ENCODE data around the gene SETD6. TPM values are rescaled to one million over a fixed set of nuclear protein-coding genes. Genes with fewer than 3 reads are reported as not detected.

The SETD6 gene
- total and polyA plus RNA-seq, 2 donors, result 8.5 to 14.5 TPM

- peaks cover 9 to 82% of the 10 kb centered on the region in 2 donors for H3K27me3 ChIP-seq (ENCODE audit: control insufficient read depth in 2 of 2, insufficient read depth in 1 of 2, low read length in 1 of 2)
- H3K4me3 ChIP-seq (ENCODE audit: low read length in 2 of 2), result no peak overlapping the region
- H3K4me1 ChIP-seq (ENCODE audit: control insufficient read depth in 2 of 2, insufficient read depth in 2 of 2, low read length in 2 of 2), result peaks cover 0 to 27% of the 10 kb centered on the region in 2 donors
- peaks cover 0 to 4% of the 10 kb centered on the region in 2 donors for H3K9me3 ChIP-seq (ENCODE audit: control insufficient read depth in 2 of 2, insufficient read depth in 1 of 2, low read length in 1 of 2)
- 88% methylated on average over 9 of the region's 9 CpGs for WGBS
- H3K27ac ChIP-seq (ENCODE audit: low read depth in 1 of 2, low read length in 1 of 2), result no peak overlapping the region
- DNase-seq (ENCODE audit: low read depth in 6 of 9, low spot score in 9 of 9), result no peak
- no peaks in the 10 kb centered on the region for H3K36me3 ChIP-seq (ENCODE audit: control insufficient read depth in 2 of 2, insufficient read depth in 2 of 2, low read length in 1 of 2)
Measured at GRCh38 chr16:58498341-58499091, 16.8 kb upstream of the SETD6 start.

GRCh38 chr16:58499092-58499511, 16.2 kb upstream of the SETD6 start:
- WGBS, result 93% methylated on average over 10 of the region's 10 CpGs
- peaks cover 0 to 27% of the 10 kb centered on the region in 2 donors for H3K4me1 ChIP-seq (ENCODE audit: control insufficient read depth in 2 of 2, insufficient read depth in 2 of 2, low read length in 2 of 2)
- no peak for DNase-seq (ENCODE audit: low read depth in 6 of 9, low spot score in 9 of 9)
- no peak overlapping the region for H3K27ac ChIP-seq (ENCODE audit: low read depth in 1 of 2, low read length in 1 of 2)
- H3K27me3 ChIP-seq (ENCODE audit: control insufficient read depth in 2 of 2, insufficient read depth in 1 of 2, low read length in 1 of 2), result peaks cover 9 to 77% of the 10 kb centered on the region in 2 donors
- peaks cover 0 to 4% of the 10 kb centered on the region in 2 donors for H3K9me3 ChIP-seq (ENCODE audit: control insufficient read depth in 2 of 2, insufficient read depth in 1 of 2, low read length in 1 of 2)
- no peaks in the 10 kb centered on the region for H3K36me3 ChIP-seq (ENCODE audit: control insufficient read depth in 2 of 2, insufficient read depth in 2 of 2, low read length in 1 of 2)
- H3K4me3 ChIP-seq (ENCODE audit: low read length in 2 of 2), result no peak overlapping the region

- peak in 5 of 9 donors; percentile 49 to 85 (median 65) for DNase-seq (ENCODE audit: low read depth in 6 of 9, low spot score in 9 of 9)
- H3K27me3 ChIP-seq (ENCODE audit: control insufficient read depth in 2 of 2, insufficient read depth in 1 of 2, low read length in 1 of 2), result peaks cover 9 to 72% of the 10 kb centered on the region in 2 donors
- H3K36me3 ChIP-seq (ENCODE audit: control insufficient read depth in 2 of 2, insufficient read depth in 2 of 2, low read length in 1 of 2), result no peaks in the 10 kb centered on the region
- H3K27ac ChIP-seq (ENCODE audit: low read depth in 1 of 2, low read length in 1 of 2), result no peak within 1 kb of the TSS
- WGBS, result 44% methylated on average over 24 of the region's 24 CpGs
- H3K4me1 ChIP-seq (ENCODE audit: control insufficient read depth in 2 of 2, insufficient read depth in 2 of 2, low read length in 2 of 2), result peaks cover 0 to 27% of the 10 kb centered on the region in 2 donors
- H3K4me3 ChIP-seq (ENCODE audit: low read length in 2 of 2), result peak within 1 kb of the TSS; percentile 39 to 46
- peaks cover 0 to 4% of the 10 kb centered on the region in 2 donors for H3K9me3 ChIP-seq (ENCODE audit: control insufficient read depth in 2 of 2, insufficient read depth in 1 of 2, low read length in 1 of 2)
Measured at GRCh38 chr16:58499615-58500351, 15.5 kb upstream of the SETD6 start, which contains the start of gene NDRG4. TSS of gene NDRG4 (plus strand) at chr16:58500143. CDS start at chr16:58500249, 106 bp downstream.

GRCh38 chr16:58500430-58501241, 14.7 kb upstream of the SETD6 start:
- 9% methylated on average over 36 of the region's 36 CpGs for WGBS

GRCh38 chr16:58501242-58502131, 13.8 kb upstream of the SETD6 start:
- H3K4me3 ChIP-seq (ENCODE audit: low read length in 2 of 2), result peak overlapping the region; percentile 39 to 46
- H3K27me3 ChIP-seq (ENCODE audit: control insufficient read depth in 2 of 2, insufficient read depth in 1 of 2, low read length in 1 of 2), result peaks cover 9 to 58% of the 10 kb centered on the region in 2 donors
- peaks cover 0 to 4% of the 10 kb centered on the region in 2 donors for H3K9me3 ChIP-seq (ENCODE audit: control insufficient read depth in 2 of 2, insufficient read depth in 1 of 2, low read length in 1 of 2)
- no peaks in the 10 kb centered on the region for H3K36me3 ChIP-seq (ENCODE audit: control insufficient read depth in 2 of 2, insufficient read depth in 2 of 2, low read length in 1 of 2)
- peaks cover 0 to 23% of the 10 kb centered on the region in 2 donors for H3K4me1 ChIP-seq (ENCODE audit: control insufficient read depth in 2 of 2, insufficient read depth in 2 of 2, low read length in 2 of 2)
- 12% methylated on average over 42 of the region's 42 CpGs for WGBS
- H3K27ac ChIP-seq (ENCODE audit: low read depth in 1 of 2, low read length in 1 of 2), result no peak overlapping the region
- peak in 7 of 9 donors; percentile 19 to 74 (median 52) for DNase-seq (ENCODE audit: low read depth in 6 of 9, low spot score in 9 of 9)

More at GRCh38 chr16:58500430-58501241, 14.7 kb upstream of the SETD6 start:
- H3K4me3 ChIP-seq (ENCODE audit: low read length in 2 of 2), result peak overlapping the region; percentile 39 to 46
- H3K36me3 ChIP-seq (ENCODE audit: control insufficient read depth in 2 of 2, insufficient read depth in 2 of 2, low read length in 1 of 2), result no peaks in the 10 kb centered on the region
- peaks cover 9 to 65% of the 10 kb centered on the region in 2 donors for H3K27me3 ChIP-seq (ENCODE audit: control insufficient read depth in 2 of 2, insufficient read depth in 1 of 2, low read length in 1 of 2)
- H3K27ac ChIP-seq (ENCODE audit: low read depth in 1 of 2, low read length in 1 of 2), result no peak overlapping the region
- H3K9me3 ChIP-seq (ENCODE audit: control insufficient read depth in 2 of 2, insufficient read depth in 1 of 2, low read length in 1 of 2), result peaks cover 0 to 4% of the 10 kb centered on the region in 2 donors
- peaks cover 0 to 23% of the 10 kb centered on the region in 2 donors for H3K4me1 ChIP-seq (ENCODE audit: control insufficient read depth in 2 of 2, insufficient read depth in 2 of 2, low read length in 2 of 2)
- no peak for DNase-seq (ENCODE audit: low read depth in 6 of 9, low spot score in 9 of 9)

- no peak for DNase-seq (ENCODE audit: low read depth in 6 of 9, low spot score in 9 of 9)
- no peak overlapping the region for H3K27ac ChIP-seq (ENCODE audit: low read depth in 1 of 2, low read length in 1 of 2)
- WGBS, result 86% methylated on average over 8 of the region's 8 CpGs
- H3K9me3 ChIP-seq (ENCODE audit: control insufficient read depth in 2 of 2, insufficient read depth in 1 of 2, low read length in 1 of 2), result peaks cover 0 to 4% of the 10 kb centered on the region in 2 donors
- H3K27me3 ChIP-seq (ENCODE audit: control insufficient read depth in 2 of 2, insufficient read depth in 1 of 2, low read length in 1 of 2), result peaks cover 9 to 57% of the 10 kb centered on the region in 2 donors
- H3K4me1 ChIP-seq (ENCODE audit: control insufficient read depth in 2 of 2, insufficient read depth in 2 of 2, low read length in 2 of 2), result peaks cover 0 to 23% of the 10 kb centered on the region in 2 donors
- H3K4me3 ChIP-seq (ENCODE audit: low read length in 2 of 2), result no peak overlapping the region
- no peaks in the 10 kb centered on the region for H3K36me3 ChIP-seq (ENCODE audit: control insufficient read depth in 2 of 2, insufficient read depth in 2 of 2, low read length in 1 of 2)
Measured at GRCh38 chr16:58502217-58502921, 12.9 kb upstream of the SETD6 start.

GRCh38 chr16:58503166-58503862, 12.0 kb upstream of the SETD6 start:
- 93% methylated on average over 14 of the region's 14 CpGs for WGBS
- peaks cover 9 to 48% of the 10 kb centered on the region in 2 donors for H3K27me3 ChIP-seq (ENCODE audit: control insufficient read depth in 2 of 2, insufficient read depth in 1 of 2, low read length in 1 of 2)
- DNase-seq (ENCODE audit: low read depth in 6 of 9, low spot score in 9 of 9), result no peak

More at GRCh38 chr16:58503166-58503862, 12.0 kb upstream of the SETD6 start:
- H3K27ac ChIP-seq (ENCODE audit: low read depth in 1 of 2, low read length in 1 of 2), result no peak overlapping the region
- H3K4me1 ChIP-seq (ENCODE audit: control insufficient read depth in 2 of 2, insufficient read depth in 2 of 2, low read length in 2 of 2), result peaks cover 0 to 23% of the 10 kb centered on the region in 2 donors
- H3K36me3 ChIP-seq (ENCODE audit: control insufficient read depth in 2 of 2, insufficient read depth in 2 of 2, low read length in 1 of 2), result no peaks in the 10 kb centered on the region
- peaks cover 0 to 4% of the 10 kb centered on the region in 2 donors for H3K9me3 ChIP-seq (ENCODE audit: control insufficient read depth in 2 of 2, insufficient read depth in 1 of 2, low read length in 1 of 2)
- H3K4me3 ChIP-seq (ENCODE audit: low read length in 2 of 2), result no peak overlapping the region

All from thymus (tissue), 11 donors.